ENCODE results near the gene ZNF358. TPM values are rescaled to one million over a fixed set of nuclear protein-coding genes. Genes with fewer than 3 reads are reported as not detected.
A peak's percentile ranks its signal among the peaks of the same experiment; 100 is the strongest.

Gene ZNF358
- total and polyA plus RNA-seq, 10 of the 15 experiments (the other 5 are each of a cell fraction or from before 2014, with no cell fraction given) = 0.09 to 6.3 (median 1.9) TPM; not detected in 1

- DNase-seq (ENCODE audit: low read depth, low spot score) = no peak
- no peak for TF ChIP-seq HSF1 (IDR thresholded peaks at IDR 0.05; ENCODE audit: low read depth, low read length)
- TF ChIP-seq RCOR1 (conservative IDR thresholded peaks at IDR 0.05; ENCODE audit: low read depth, low read length) = no peak
- no peak for TF ChIP-seq ZBTB40 (IDR thresholded peaks at IDR 0.05; ENCODE audit: borderline replicate concordance)
- no peak for TF ChIP-seq BCL3 (IDR thresholded peaks at IDR 0.05; ENCODE audit: borderline replicate concordance, insufficient read depth, low read depth, low read length, poor library complexity, severe bottlenecking)
- TF ChIP-seq IKZF2 (IDR thresholded peaks at IDR 0.05) = no peak
- TF ChIP-seq MLLT1 (IDR thresholded peaks at IDR 0.05) = no peak
- TF ChIP-seq, protein P1, sequence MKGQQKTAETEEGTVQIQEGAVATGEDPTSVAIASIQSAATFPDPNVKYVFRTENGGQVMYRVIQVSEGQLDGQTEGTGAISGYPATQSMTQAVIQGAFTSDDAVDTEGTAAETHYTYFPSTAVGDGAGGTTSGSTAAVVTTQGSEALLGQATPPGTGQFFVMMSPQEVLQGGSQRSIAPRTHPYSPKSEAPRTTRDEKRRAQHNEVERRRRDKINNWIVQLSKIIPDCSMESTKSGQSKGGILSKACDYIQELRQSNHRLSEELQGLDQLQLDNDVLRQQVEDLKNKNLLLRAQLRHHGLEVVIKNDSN (IDR thresholded peaks at IDR 0.05; ENCODE audit: borderline replicate concordance, extremely low read length, insufficient read depth, low read depth, low read length) = no peak
- no peak for TF ChIP-seq BACH1 (IDR thresholded peaks at IDR 0.05; ENCODE audit: borderline replicate concordance)
- H3K27me3 ChIP-seq (replicated peaks in 1 of 2; ENCODE audit: control insufficient read depth in 2 of 2, insufficient read depth in 2 of 2, low read length in 1 of 2) = no peaks in the 10 kb centered on the region
- SMC1A ChIA-PET (ENCODE audit: uncharacterized antibody, unreplicated experiment) = no interaction called here
- no peak overlapping the region for H3K4me2 ChIP-seq (ENCODE audit: control insufficient read depth, insufficient read depth)
- RAD21 ChIA-PET (ENCODE audit: unreplicated experiment) = no interaction called here
- WGBS (ENCODE audit: insufficient coverage, insufficient replicate concordance, low lambda C conversion rate, missing lambda C conversion rate) = 66% methylated on average over 26 of the region's 37 CpGs
- CTCF ChIA-PET = no interaction called here
- FAIRE-seq = no peak
- POLR2A ChIA-PET = no interaction called here
- H3K27ac ChIP-seq (ENCODE audit: control insufficient read depth, insufficient read depth) = no peak overlapping the region
- H3K9me3 ChIP-seq (replicated peaks; ENCODE audit: control insufficient read depth, insufficient read depth, low read length) = no peaks in the 10 kb centered on the region
- peak; percentile 9; the same call in 1 of the 3 replicates for ATAC-seq
- no peaks in the 10 kb centered on the region for H4K20me1 ChIP-seq (ENCODE audit: control insufficient read depth, insufficient read depth)
- H2AFZ ChIP-seq (ENCODE audit: control insufficient read depth, low read depth, low read length) = no peak overlapping the region
- BruUV-seq (replicated peaks) = no TSS peak
- in situ Hi-C loops (cut with MboI) (no loop called here), intact Hi-C loops (cut with micrococcal nuclease; ENCODE audit: unreplicated experiment) (no loop called here)
- H3K4me3 ChIP-seq = no peak overlapping the region
- H3K36me3 ChIP-seq (ENCODE audit: control insufficient read depth in 2 of 2, insufficient read depth in 2 of 2, low read length in 1 of 2) = no peaks in the 10 kb centered on the region
- no peak overlapping the region for H3K9ac ChIP-seq (ENCODE audit: control insufficient read depth, insufficient read depth, low read length)
- no peaks in the 10 kb centered on the region for H3K79me2 ChIP-seq (ENCODE audit: control insufficient read depth, insufficient read depth, low read length)
- H3K4me1 ChIP-seq (ENCODE audit: control insufficient read depth, insufficient read depth, low read length) = no peaks in the 10 kb centered on the region
These were observed 33.1 kb upstream of the ZNF358 start for GRCh38 chr19:7482584-7483439.

Data from GM12878 (cell line).